OCI-LY7 (cell line): ENCODE measurements around the gene LEFTY2.

Experiments used
- CTCF ChIP-seq: fragments of 200-600 bp; sonication (generic); conservative IDR thresholded peaks from 2 replicates; pipeline ENCODE4 v1.5.1; 2014; ENCODE audit warnings: mild to moderate bottlenecking, antibody characterized with exemption, low read length, moderate library complexity, mixed read lengths
- EZH2phosphoT487 ChIP-seq: fragments of 200-600 bp; sonication (generic); IDR thresholded peaks from 2 replicates; pipeline ENCODE4 v1.6.1; 2018; ENCODE audit warnings: low read depth, borderline replicate concordance, mild to moderate bottlenecking, mixed run types, antibody characterized with exemption, low read length, moderate library complexity, mixed read lengths

GRCh38 chr1:225903623-225904022 lies 37.4 kb downstream of the LEFTY2 start:
- TF ChIP-seq CTCF (no peak), EZH2phosphoT487 (no peak)
